ENCODE data around the gene TCP11L2.

The TCP11L2 gene

DNA sequence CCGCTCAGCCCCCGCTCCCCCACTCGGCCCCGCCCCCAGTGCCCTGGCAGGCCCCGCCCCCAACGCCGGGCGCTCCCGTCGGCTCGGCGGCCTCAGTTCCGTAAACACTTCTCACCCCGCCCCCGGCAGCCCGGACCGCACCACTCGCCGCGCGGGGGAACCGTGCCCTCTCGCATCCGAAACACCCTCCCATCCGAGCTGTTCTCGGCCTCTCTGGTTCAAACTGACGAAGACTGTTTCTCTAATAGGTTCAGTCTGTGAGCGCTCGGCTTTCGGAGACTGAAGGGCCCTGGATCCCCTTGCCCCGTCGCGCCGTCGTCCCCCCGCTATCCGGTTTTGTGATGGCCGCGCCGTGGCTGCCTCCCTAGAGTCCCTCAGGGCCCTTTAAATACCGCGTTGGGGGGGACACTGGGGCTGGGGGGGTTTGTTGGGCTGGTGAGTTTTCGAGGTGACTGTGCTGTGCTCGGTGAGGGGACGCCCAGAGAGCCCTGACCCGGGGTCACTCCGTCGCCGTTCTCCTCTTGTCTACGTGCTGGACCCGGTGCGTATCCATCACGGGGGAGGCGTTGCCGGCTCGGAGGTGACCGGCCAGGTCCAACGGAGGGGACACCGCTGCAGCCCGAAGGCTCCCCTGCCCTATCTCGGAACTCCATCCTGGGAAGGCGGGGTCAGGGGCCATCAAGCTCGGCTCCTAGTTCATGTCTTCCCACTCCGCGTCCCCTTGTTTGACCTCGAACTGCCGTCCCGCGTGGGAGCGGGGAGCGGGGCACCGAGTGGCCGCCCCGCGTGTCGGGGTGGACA lies at the start of gene TCP11L2:
Gene TCP11L2 (plus strand): TSS at position 333 of the 801 bp plus-strand sequence. CDS start 8,343 bp downstream, outside the sequence.
- DNase-seq (ENCODE audit: low spot score), result peak; percentile 91

GRCh38 chr12:106254724-106255123 lies 47.8 kb upstream of the TCP11L2 start:
- no peak for DNase-seq (ENCODE audit: low spot score)

- no peak for DNase-seq (ENCODE audit: low spot score)
Measured at GRCh38 chr12:106255493-106255892, 47.0 kb upstream of the TCP11L2 start.

DNA sequence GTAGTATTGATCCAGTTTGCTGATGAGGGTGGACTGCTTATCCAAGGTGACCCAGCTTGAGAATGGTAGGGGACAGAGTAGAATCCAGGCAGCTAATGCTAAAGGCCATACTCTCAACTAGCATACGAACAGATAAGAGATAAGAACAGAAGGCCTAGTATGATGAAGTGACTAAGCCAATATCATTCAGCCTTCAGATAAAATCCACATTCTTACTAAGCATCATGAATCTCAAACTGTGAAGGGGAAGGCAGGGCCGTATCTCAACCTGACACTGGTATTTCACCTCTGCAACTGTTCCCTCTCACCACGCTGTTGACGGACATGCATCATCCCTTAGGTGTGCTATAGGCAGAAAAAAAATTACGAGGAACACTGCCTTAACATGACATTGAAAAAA lies 46.6 kb upstream of the TCP11L2 start:
- no peak for DNase-seq (ENCODE audit: low spot score)

DNA sequence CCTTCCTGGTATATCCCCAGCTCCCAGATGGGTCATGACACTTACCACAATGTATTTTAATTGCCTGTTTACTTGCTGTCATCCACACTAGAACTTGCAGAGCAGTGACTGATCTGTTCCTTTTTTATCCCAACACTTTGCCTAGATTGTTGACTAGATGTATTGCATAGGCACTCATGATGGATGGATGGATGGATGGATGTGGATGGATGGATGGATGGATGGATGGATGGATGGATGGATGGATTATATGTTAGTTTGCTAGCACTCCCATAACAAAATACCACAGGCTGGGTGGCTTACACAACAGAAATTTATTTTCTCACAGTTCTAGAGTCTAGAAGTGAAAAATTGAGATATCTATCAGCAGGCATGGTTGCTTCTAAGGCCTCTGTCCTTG lies 46.0 kb upstream of the TCP11L2 start:
- no peak for DNase-seq (ENCODE audit: low spot score)

GRCh38 chr12:106258226-106258625 lies 44.3 kb upstream of the TCP11L2 start:
- no peak for DNase-seq (ENCODE audit: low spot score)

DNA sequence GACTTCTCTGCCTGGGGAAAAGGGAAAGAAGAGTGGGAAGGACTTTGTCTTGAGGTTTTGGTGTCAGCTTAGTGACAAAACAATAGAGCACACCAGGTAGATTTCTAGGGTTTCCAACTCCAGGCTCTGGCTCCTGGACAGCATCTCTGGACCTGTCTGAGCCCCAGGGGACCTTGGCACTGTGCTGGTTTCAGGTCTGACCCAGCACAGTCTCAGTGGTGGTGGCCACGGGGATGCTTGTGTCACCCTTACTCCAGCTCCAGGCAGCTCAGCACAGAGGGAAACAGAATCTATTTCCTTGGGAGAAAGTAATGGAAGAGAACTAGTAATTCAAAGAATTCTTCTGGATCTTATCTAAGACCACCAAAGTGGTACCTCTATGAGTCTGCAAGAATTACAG lies 43.6 kb upstream of the TCP11L2 start:
- DNase-seq (ENCODE audit: low spot score), result no peak

- DNase-seq (ENCODE audit: low spot score), result no peak
Measured at GRCh38 chr12:106265116-106265515, 37.4 kb upstream of the TCP11L2 start.

GRCh38 chr12:106267535-106267934 lies 35.0 kb upstream of the TCP11L2 start:
- no peak for DNase-seq (ENCODE audit: low spot score)

- DNase-seq (ENCODE audit: low spot score), result no peak
Measured at GRCh38 chr12:106269150-106269771, 33.3 kb upstream of the TCP11L2 start.

DNA sequence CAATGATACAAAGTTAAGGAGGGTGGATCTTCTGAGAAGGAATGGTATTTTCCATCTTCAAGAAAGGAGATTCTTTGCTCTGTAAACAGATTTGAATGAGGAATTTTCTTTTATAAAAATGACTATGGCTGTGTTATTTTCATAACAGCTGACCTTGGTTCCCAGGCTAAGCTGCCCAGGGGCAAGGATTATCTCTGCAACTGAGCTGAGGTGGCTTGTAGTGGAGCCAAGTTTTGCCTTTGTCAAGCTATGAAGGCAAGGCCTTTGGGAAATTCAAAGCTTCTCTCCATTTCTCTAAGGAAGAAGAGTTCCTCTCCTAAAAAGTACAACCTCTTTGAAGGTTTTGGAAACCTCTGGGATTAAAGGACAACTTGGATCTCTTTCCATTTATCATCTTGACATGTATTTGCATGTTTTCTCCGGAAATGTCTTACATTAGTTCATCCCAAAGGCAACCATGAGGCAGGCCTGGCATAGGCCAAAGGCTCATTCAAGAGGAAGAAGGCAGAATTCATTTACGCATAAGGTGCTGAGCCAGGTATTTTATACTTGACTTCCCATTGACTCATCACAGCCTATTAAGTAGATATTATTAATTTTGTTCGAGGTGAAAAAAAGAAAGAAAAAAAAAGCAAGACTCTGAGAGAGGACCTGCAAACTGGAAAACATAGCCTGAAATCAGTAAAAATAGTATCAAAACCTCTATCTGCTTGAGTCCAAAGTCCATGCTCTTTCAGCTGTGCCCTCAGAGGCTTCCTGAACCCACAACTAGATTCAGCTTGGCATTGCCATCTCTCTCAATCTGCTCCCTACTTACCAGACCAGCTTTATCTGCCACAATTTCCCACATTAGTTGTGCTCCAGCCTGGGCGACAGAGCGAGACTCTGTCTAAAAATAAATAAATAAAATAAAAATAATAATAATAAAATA lies 30.7 kb upstream of the TCP11L2 start:
- no peak for DNase-seq (ENCODE audit: low spot score)

DNA sequence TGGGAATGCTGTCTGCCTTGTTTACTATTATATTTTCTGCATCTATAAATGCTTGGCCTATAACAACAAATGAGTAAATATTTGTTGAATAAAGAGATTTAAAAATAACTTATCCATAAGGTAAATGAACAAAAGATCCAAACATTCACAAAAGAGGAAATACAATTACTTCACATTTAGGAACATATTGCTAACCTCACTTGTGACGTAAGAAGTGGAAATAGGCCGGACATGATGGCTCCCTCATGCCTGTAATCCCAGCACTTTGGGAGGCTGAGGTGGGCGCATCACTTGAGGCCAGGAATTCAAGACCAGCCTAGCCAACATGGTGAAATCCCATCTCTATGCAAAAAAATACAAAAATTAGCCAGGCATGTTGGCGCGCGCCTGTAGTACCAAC lies 29.0 kb upstream of the TCP11L2 start:
- no peak for DNase-seq (ENCODE audit: low spot score)

DNA sequence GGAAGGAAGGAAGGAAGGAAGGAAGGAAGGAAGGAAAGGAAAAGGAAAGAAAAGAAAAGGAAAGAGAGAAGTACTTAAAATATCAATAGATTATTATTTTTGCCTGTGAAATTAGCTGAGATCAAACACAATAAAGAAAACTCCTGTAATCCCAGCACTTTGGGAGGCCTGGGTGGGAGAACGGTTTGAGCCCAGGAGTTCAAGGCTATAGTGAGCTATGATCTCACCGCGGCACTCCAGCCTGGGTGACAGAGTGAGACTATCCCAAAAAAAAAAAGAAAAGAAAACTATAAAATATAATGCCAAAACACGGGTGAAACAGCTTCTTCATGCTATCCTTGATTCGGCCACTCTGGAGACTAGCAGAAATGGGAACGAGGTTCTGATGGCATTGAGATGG lies 28.5 kb upstream of the TCP11L2 start:
- DNase-seq (ENCODE audit: low spot score), result no peak

GRCh38 chr12:106274575-106275121 lies 27.9 kb upstream of the TCP11L2 start:
- peak; percentile 18 for DNase-seq (ENCODE audit: low spot score)

DNA sequence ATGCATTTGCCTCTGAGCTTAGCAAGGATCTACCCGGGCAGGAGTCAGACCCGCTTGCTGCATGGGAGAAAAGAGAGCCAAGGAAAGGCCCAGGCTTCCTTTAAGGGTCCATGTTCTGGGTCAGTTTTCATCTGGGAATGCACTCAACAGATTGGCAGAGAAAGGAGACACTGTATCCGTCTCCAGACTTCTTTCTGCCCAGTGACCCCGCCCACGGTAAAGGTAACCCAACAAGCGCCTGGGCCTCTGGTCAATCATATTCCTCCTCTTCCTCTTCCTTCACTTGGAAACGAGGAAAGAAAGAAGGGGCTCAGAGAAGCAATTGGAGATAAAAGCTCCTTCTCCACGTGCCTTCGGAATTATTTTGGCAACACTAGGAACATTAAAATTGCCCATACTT lies 27.1 kb upstream of the TCP11L2 start:
- DNase-seq (ENCODE audit: low spot score), result no peak

DNA sequence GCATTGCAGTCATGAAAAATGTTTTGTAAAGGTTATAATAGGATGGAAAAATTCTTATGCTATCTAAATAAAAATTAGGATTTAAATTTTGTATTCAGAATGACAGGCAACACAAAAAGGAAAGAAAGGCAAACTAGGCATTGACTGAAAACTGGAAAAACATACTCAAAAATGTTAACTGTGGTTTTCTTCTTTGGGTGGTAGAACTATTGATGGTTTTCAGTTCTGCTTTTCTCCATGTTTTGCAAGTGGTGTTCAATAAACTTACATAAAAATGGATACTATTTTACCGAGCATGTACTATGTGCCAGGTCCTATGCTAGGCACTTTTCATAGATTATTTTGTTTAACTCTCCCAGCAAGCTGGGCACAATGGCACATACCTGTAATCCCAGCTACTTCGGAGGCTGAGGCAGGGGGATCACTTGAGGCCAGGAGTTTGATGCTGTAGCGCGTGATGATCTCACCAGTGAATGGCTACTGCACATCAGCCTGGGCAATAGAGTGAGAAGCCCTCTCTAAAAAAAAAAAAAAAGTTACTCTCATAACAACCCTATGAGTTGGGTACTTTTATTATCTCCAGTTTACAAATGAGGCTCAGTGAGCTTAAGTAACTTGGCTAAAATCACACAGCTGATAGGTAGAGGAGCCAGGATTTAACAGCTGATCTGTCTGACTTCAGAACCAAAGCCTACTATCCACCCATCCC lies 26.3 kb upstream of the TCP11L2 start:
- no peak for DNase-seq (ENCODE audit: low spot score)

GRCh38 chr12:106280106-106280505 lies 22.4 kb upstream of the TCP11L2 start:
- DNase-seq (ENCODE audit: low spot score), result no peak

GRCh38 chr12:106281056-106281782 lies 21.3 kb upstream of the TCP11L2 start:
- no peak for DNase-seq (ENCODE audit: low spot score)

DNA sequence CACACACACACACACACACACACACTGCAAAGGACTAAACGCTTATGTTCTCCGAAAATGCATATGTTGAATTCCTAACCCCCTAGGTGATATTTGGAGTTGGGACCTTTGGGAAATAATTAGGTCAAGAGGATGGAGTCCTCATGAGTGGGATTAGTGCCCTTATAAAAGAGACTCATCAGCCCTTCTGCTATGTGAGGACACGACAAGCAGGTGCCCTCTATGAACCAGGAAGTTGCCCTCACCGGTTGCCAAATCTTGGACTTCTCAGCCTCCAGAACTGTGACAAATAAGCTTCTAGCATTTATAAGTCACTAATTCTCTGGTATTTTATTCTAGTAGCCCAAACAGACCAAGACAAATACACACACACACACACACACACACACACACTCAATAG lies 20.7 kb upstream of the TCP11L2 start:
- DNase-seq (ENCODE audit: low spot score), result no peak

DNA sequence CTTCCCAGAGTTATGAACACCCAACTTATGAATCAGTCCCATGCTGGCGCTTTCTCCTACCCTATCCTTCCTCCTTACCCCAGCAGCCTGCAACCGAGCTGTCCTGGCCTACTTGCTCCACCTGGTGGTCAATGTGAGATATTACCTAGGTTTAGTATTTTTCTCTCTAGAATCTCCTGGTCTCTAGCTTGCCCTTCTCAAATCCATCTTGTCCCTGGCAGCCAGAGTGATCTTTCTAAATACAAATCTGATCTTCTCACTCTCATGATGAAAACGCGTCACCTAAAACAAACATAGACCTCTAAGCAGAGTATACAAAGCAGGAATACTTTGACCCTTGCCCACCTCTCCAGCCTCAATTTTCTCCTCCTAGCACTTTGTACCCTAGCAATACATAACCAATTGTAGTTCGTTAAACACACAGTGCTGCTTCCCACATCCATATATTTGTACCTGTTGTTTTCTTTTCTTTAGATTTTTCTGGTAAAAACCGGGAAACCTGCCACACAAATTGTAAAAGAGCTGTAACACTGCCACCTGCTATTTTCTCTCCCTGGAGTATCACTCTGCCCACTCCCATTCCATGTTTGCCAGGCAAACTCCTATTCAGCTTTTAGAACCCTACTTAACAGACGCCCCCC lies 20.0 kb upstream of the TCP11L2 start:
- DNase-seq (ENCODE audit: low spot score), result peak; percentile 74

Measured in AG08395 (cell line).